Activated naive CD4-positive, alpha-beta T cell treated with anti-CD3 and anti-CD28 coated beads for 36 hours (primary cell): ENCODE data around the gene DPEP3. TPM values are rescaled to one million over a fixed set of nuclear protein-coding genes. Genes with fewer than 3 reads are reported as not detected.
"Not testable (repeated sequence)": the region's sequence is repeated elsewhere in the genome, so short reads cannot be mapped to it uniquely, and the experiment has no call there.

ENCODE experiments used
- CTCF ChIA-PET: fragments of 350-600 bp; sonication (Branson Sonifier 250); formaldehyde crosslinking; loops from one replicate; lab custom pipeline; 2021; ENCODE audit warnings: antibody characterized with exemption; lab: Charles Lee
- DNase-seq: peaks from one replicate; pipeline ENCODE4 v3.0.0-alpha.2; 2020
- H3K27ac Mint-ChIP-seq: one replicate; pipeline ENCODE4 v1.8.0; 2021; ENCODE audit warnings: mild to moderate bottlenecking, mixed read lengths
- H3K27me3 Mint-ChIP-seq: one replicate; pipeline ENCODE4 v1.8.0; 2021; ENCODE audit warnings: low read depth, mixed read lengths
- H3K36me3 Mint-ChIP-seq: one replicate; pipeline ENCODE4 v1.8.0; 2021; ENCODE audit warnings: low read depth, mixed read lengths
- H3K4me1 Mint-ChIP-seq: one replicate; pipeline ENCODE4 v1.8.0; 2021; ENCODE audit warnings: low read depth, mixed read lengths
- H3K4me3 Mint-ChIP-seq: one replicate; pipeline ENCODE4 v1.8.0; 2021; ENCODE audit warnings: mild to moderate bottlenecking, moderate library complexity, mixed read lengths
- H3K9me3 Mint-ChIP-seq: one replicate; pipeline ENCODE4 v1.8.0; 2021; ENCODE audit warnings: mixed read lengths
- intact Hi-C: fragments of 100-400 bp; cut with micrococcal nuclease; formaldehyde crosslinking; loops from one replicate; pipeline ENCODE4 v1.15.1; 2023
- total RNA-seq, 2 experiments: library from RNA; stranded (reverse); gene quantifications; one replicate each; pipeline ENCODE4 v1.2.3, GENCODE V29; 2021

DPEP3 gene
- total RNA-seq, 2 experiments from 2014 or later: 0.19 TPM; not detected in 1

DNA sequence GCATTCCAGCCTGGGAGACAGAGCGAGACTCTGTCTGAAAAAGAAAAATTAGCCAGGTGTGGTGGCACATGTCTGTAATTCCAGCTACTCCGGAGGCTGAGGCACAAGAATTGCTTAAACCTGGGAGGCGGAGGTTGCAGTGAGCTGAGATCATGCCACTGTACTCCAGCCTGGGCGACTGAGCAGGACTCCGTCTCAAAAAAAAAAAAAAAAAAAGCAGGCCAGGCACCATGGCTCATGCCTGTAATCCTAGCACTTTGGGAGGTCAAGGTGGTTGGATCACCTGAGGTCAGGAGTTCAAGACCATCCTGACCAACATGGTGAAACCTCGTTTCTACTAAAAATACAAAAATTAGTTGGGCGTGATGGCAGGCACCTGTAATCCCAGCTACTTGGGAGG is 8.0 kb downstream of the DPEP3 start:
- H3K4me1 Mint-ChIP-seq, intact Hi-C loops, H3K27ac Mint-ChIP-seq: not testable (repeated sequence)

DNA sequence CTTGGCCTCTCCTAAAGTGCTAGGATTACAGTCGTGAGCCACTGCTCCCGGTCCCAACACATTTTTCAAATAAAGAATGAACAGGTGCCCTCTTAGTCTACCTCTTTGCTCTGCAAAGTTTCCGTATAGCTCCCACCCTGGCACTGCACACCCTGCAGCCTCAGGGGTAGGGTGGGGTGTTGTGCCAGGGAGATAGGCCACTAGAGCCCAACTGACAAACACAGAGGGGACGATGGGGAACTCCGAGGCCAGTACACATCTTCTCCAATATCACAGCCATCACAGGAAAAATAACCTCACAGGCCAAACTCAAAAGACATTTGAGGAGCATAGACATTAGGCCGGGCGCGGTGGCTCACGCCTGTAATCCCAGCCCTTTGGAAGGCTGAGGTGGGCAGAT is 9.2 kb downstream of the DPEP3 start:
- Mint-ChIP-seq H3K9me3 (no peaks in the 10 kb centered on the region), H3K4me3 (no peak overlapping the region), H3K27me3 (no peaks in the 10 kb centered on the region), H3K4me1 (peaks cover 10% of the 10 kb centered on the region), H3K27ac (no peak overlapping the region), H3K36me3 (no peaks in the 10 kb centered on the region)
- intact Hi-C loops: no loop called here
- CTCF ChIA-PET: no interaction called here
- no peak for DNase-seq

More for the DNA sequence above, 8.0 kb downstream of the DPEP3 start:
- H3K36me3 Mint-ChIP-seq, H3K4me3 Mint-ChIP-seq, DNase-seq, H3K27me3 Mint-ChIP-seq, H3K9me3 Mint-ChIP-seq, CTCF ChIA-PET: not testable (repeated sequence)

DNA sequence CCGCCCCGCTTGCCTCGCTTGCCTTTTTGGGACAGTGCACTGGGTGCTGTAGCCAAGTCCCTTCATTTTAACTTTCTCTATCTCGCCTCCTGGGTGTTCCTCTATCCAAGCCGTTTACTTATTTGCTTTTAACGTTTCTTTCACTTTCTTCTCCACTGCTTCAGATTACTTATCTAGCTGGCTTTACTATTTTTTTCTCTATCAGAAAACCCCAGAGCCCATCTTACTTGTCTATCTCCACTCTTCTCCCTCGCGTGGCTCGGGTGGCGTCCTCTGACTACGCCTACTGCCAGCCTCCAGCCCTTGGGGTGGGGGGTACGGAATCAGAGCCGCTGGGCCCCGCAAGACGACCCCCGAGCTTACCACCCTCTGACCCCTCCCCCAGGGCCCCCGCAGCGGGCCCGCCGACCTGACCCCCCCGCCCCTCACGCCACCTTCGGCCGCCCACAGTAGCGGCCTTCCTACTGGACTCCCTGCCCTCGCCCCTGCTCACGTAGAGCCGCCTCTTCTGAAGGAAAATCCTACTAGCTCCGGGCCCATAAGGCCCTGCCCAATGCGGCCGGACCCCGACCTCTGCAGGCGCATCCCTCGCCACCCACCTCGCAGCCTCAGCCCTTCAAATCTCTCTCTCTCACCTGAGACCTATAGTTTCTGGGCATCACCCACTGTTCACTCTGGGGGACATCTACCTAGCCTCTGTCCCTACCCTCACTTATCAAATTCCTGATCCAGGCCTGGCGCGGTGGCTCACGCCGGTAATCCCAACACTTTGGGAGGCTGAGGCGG is 10.9 kb downstream of the DPEP3 start:
- Mint-ChIP-seq H3K9me3 (no peaks in the 10 kb centered on the region), H3K4me3 (peak overlapping the region; percentile 97), H3K27me3 (no peaks in the 10 kb centered on the region), H3K36me3 (no peaks in the 10 kb centered on the region), H3K4me1 (peaks cover 10% of the 10 kb centered on the region), H3K27ac (peak overlapping the region; percentile 66)
- intact Hi-C loops: loop anchor here (2.0 kb wide), 1 partner anchor 53 kb away; the partner anchor contains the start of genes DDX28 and DUS2
- CTCF ChIA-PET: interaction anchor here (1.0 to 1.4 kb wide), 4 partner anchors 18 to 35 kb away, joined by 3 to 4 read pairs (median 3); no protein-coding TSS in a partner anchor
- DNase-seq: no peak

DNA sequence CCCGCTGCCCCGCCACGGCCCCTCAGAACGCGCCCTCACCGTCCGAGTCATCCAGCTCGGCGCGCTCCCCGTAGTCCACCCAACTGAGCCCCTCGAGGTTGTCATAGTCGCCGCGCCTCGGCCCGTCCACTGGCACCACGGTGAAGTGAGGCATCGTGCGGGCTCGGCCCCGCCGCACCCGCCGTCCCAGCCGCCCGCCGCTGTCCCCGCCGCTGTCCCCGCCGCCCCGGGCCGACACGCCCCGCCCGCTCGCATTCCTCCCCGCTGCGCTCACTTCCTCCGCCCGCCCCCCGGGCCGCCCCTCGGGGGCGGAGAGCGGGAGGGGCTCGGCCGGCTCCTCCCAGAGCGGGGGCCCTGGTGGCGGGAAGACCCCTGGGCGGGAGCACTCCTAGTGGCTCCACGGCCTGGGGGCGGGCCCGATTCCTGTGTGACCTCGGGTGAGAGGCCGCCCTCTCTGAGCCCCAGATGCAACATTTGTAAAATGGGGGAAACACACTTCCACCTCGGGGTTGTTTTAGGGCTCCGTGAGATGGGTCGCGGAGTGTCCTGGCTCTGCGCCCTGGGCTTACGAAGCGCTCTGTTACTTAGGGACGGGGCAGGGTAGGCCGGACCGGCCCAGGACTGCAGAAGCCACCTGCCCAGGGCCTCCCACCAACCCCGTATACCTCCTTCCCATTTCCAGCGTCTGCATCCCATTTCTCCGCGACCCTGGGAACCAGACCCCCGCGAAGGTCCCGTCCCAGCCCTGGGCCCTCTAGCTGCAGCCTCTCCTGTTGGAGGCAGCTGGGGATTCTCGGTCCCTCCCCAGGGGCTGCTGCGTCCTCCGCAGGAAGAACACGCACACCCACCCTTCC is 11.7 kb downstream of the DPEP3 start, which contains the start of gene SLC12A4:
SLC12A4 (minus strand) TSS at position 238 of the 854 bp plus-strand sequence; CDS start at position 154, 84 bp downstream.
- H3K4me3 Mint-ChIP-seq: peak within 1 kb of the TSS; percentile 97
- no peaks in the 10 kb centered on the region for H3K9me3 Mint-ChIP-seq
- H3K36me3 Mint-ChIP-seq: no peaks in the 10 kb centered on the region
- H3K27ac Mint-ChIP-seq: peak within 1 kb of the TSS; percentile 78
- CTCF ChIA-PET: interaction anchor here (1.0 to 1.4 kb wide), 4 partner anchors 19 to 35 kb away, joined by 3 to 4 read pairs (median 3); no protein-coding TSS in a partner anchor
- H3K4me1 Mint-ChIP-seq: peaks cover 10% of the 10 kb centered on the region
- DNase-seq: peak; percentile 93
- intact Hi-C loops: loop anchor here (1.0 to 2.0 kb wide), 12 partner anchors 16 to 487 kb away; partner anchors contain the start of genes ATP6V0D1, DDX28, DPEP2 and DUS2
- H3K27me3 Mint-ChIP-seq: no peaks in the 10 kb centered on the region

DNA sequence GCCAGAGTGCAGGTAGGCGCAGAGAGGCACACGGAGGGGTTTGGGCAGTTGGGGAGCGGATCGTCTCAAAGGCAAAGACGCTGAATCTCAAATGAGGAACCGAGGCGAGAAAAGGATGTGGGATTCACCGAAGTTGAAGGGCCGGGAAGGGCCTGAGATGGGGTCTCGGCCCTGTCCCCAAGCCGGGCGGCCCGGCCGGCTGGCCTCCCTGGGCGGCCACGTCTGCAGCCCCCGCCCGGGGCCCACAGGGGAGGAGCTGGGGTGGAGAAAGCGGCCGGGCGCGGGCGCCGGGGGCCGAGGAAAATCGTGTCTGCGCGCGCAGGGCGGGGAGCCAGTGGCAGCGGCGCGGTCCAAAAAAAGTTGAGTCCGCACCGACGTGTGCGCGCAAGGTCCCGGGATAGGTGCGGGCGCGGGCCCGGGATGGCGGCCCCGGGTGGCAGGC is 12.3 kb downstream of the DPEP3 start:
- Mint-ChIP-seq H3K27ac (peak overlapping the region; percentile 78), H3K9me3 (no peaks in the 10 kb centered on the region), H3K36me3 (peaks cover 2% of the 10 kb centered on the region), H3K4me3 (peak overlapping the region; percentile 97), H3K4me1 (peaks cover 10% of the 10 kb centered on the region), H3K27me3 (no peaks in the 10 kb centered on the region)
- DNase-seq: peak; percentile 42
- CTCF ChIA-PET: interaction anchor here (1.4 kb wide), 1 partner anchor 84 kb away, joined by 4 read pairs; no protein-coding TSS in a partner anchor
- intact Hi-C loops: loop anchor here (1.0 to 2.0 kb wide), 12 partner anchors 16 to 487 kb away; partner anchors contain the start of genes ATP6V0D1, DDX28, DPEP2 and DUS2

DNA sequence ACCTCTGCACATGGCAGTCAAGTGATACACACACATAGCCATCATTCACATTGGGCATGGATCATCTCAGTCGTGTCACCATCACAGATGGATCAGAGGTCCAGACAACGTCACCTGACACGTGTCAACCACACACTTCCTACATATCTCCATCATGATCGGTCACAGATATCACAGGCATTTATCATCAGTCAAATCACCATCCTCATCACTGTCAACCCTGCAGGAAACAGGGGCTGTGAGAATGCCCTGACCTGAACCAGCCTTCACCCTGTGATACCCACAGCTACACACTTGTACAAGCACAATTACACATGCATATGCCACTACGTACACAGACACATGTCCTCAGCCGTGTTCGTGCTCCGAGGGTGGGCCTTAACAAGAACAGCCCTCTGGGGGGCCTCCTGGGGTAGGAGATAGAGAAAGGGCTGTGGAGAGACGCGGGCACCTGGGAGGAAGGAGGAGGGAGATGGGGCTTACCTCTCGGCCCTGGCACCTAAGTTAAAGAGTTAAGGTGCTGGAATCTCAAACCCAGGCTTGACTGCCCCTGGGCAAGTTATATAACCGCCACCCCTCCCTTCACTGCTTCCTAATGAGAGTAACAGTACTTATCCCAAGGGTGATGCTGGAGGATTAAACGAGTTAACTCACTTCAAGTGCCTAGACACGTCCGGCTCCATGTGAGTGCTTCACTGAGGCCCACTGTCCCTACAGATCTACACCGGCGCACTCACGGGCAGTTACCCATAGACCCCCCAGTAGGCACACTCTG is 12.9 kb downstream of the DPEP3 start:
- peak; percentile 50 for DNase-seq
- Mint-ChIP-seq H3K36me3 (peaks cover 3% of the 10 kb centered on the region), H3K27ac (peak overlapping the region; percentile 78), H3K27me3 (no peaks in the 10 kb centered on the region), H3K4me3 (peak overlapping the region; percentile 97), H3K4me1 (peaks cover 10% of the 10 kb centered on the region), H3K9me3 (no peaks in the 10 kb centered on the region)
- intact Hi-C loops: no loop called here
- CTCF ChIA-PET: interaction anchor here (1.1 to 1.4 kb wide), 2 partner anchors 73 to 84 kb away, joined by 3 to 4 read pairs; no protein-coding TSS in a partner anchor

DNA sequence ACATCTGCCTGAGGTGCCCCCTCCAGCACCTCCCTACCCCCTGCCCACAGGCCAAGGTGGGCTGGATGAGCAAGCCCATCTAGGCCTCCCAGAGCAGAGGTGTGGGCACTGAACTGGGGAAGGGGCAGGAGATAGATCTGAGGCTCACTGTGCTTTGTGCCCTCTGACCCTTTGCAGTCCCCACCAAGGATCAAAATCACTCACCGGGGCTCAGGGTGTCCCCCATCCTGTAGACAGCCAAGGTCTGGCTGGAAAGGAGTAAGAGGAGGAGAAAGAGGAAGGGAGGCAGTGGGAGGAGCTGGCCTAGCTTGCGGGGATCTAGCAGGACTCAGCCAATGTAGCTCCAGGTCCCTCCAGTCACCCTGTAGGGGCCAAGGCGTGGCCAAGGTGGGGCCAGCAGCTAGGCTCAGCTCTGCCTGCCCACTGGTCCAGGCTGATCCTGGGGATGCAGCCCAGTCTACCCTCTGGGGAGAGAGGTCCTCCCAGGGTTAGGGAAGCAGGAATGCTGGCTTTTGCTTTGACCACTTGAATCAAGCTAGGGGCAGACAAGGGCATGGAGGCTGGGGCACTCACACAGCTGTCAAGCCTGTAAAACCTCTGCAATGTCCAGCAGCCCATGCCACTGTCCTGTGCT is 13.6 kb downstream of the DPEP3 start:
- no peaks in the 10 kb centered on the region for H3K9me3 Mint-ChIP-seq
- H3K27ac Mint-ChIP-seq: no peak overlapping the region
- no peak for DNase-seq
- no peaks in the 10 kb centered on the region for H3K27me3 Mint-ChIP-seq
- intact Hi-C loops: no loop called here
- CTCF ChIA-PET: interaction anchor here (0.6 to 1.4 kb wide), 3 partner anchors 74 to 93 kb away, joined by 3 to 4 read pairs (median 3); no protein-coding TSS in a partner anchor
- peaks cover 3% of the 10 kb centered on the region for H3K36me3 Mint-ChIP-seq
- H3K4me1 Mint-ChIP-seq: peaks cover 10% of the 10 kb centered on the region
- peak overlapping the region; percentile 97 for H3K4me3 Mint-ChIP-seq

DNA sequence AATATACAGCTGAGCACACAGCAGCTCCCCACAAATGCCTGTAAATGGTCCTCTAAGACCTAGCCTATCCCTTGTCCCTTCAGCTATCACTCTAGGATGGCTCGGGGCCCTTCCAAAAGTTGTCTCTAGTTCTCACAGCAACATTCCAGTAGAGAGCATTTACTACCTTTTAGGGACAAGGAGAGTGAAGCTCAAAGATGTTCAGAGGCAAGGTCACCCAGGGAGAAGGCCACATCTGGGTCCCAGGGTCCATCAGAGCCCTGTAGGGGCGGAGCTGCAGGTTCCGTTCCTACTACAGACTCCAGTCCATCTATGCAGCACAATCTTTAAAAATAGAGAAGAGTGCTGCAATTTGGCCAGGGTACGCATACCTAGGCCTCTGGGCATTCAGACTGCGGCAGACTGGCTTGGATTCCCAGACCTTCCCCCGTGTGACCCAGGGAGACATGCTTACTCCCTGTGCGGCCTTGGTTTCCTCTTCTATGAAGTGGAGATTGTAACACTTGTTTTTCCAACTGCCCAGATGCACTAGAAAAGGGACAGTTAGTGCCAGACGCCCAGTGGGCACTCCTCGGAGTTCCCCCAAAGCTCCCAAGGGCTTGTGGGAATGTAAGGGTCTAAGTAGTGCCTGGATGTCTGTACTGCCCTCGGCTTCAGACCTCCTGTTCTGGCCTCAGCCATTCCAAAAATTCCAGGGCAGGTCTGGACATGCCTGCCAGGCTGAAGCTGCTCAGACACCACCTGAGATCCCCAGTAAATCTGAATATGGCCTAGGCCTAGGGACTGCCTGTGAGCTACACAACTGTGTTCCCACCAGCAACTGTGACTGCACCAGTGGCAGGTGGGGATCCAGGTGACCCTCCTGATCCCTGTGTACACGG is 14.4 kb downstream of the DPEP3 start:
- CTCF ChIA-PET: interaction anchor here (0.6 to 1.4 kb wide), 6 partner anchors 24 to 103 kb away, joined by 3 to 5 read pairs (median 3); no protein-coding TSS in a partner anchor
- no peak for DNase-seq
- Mint-ChIP-seq H3K9me3 (no peaks in the 10 kb centered on the region), H3K4me1 (peaks cover 10% of the 10 kb centered on the region), H3K27me3 (no peaks in the 10 kb centered on the region), H3K4me3 (no peak overlapping the region), H3K27ac (no peak overlapping the region), H3K36me3 (peaks cover 3% of the 10 kb centered on the region)
- intact Hi-C loops: no loop called here

DNA sequence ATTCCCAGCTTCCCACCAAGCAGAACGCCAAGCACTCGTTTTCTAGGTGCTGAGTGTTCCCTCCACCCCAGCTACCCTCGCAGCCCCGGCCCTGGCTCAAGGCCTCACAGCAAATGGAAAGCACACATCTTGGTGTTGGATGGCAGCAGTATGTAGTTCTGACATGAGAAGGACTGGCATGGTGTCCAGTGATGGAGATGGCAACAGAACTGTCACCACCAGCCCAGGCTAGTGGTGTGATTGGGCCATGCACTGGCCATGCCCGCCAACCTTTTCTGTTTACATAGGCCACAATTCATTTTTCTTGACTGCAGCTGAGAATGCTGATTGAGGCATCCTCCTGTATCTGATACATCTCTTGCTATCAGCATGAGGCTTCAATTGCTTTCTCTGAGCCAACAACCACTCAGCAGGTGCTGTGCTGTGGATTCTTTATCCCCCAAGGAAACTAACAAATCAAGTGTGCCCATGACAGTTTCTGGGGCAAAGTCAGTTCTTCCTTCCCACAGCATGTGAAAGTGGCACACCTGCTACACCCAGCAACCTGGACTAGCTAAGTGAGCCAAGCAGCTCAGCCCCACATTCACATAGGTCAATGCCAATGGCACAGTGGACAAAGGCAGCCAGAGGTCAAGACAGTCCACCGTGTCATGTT is 15.7 kb downstream of the DPEP3 start:
- DNase-seq: no peak
- H3K27ac Mint-ChIP-seq: no peak overlapping the region
- H3K36me3 Mint-ChIP-seq: peaks cover 3% of the 10 kb centered on the region
- intact Hi-C loops: no loop called here
- peaks cover 10% of the 10 kb centered on the region for H3K4me1 Mint-ChIP-seq
- H3K9me3 Mint-ChIP-seq: no peaks in the 10 kb centered on the region
- H3K4me3 Mint-ChIP-seq: no peak overlapping the region
- no peaks in the 10 kb centered on the region for H3K27me3 Mint-ChIP-seq
- CTCF ChIA-PET: interaction anchor here (1.2 to 1.4 kb wide), 2 partner anchors 22 to 76 kb away, joined by 3 to 5 read pairs; no protein-coding TSS in a partner anchor
